Measurements from ENCODE around the gene API5.

API5 gene

DNA sequence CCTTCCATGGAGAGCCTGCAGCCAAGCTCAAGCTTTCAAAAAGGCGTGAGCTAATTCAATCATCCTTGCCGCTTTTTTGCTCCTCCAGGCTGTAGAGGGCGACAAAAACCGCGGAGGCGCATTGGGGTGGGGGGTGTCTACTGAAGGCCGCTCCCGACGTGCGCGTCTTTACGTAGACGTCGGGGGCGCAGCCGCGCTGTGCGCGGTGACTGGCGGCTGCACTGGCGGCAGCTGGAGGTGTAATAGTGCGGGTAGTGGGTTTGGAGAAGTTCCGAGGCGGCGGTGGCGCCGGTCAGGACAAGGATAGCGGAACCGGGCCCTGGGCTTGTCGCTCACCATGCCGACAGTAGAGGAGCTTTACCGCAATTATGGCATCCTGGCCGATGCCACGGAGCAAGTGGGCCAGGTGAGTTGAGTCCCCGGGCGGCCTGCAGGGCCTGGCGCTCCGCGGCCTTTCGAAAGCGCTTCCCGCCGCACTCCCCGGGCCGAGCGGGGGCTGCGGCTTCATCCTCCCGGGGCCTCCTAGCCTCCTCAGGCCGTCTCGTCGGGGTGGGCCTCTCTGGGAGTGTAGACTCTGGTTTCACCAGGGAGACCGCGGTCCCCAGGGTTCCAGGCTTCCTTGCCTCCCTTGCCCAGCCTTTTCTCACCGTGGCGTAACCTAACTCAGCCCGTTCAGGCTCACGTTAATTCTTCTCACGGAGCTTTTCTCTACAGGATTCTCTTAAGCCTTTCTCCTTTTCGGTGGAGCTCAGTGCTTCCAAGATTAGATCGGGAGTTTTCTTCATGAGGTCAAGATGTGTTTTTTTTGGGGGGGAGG is at the start of gene API5:
Gene API5 (plus strand): TSS at position 206 of the 817 bp plus-strand sequence. CDS start 132 bp downstream, at position 338.
- TF ChIP-seq, protein P1, sequence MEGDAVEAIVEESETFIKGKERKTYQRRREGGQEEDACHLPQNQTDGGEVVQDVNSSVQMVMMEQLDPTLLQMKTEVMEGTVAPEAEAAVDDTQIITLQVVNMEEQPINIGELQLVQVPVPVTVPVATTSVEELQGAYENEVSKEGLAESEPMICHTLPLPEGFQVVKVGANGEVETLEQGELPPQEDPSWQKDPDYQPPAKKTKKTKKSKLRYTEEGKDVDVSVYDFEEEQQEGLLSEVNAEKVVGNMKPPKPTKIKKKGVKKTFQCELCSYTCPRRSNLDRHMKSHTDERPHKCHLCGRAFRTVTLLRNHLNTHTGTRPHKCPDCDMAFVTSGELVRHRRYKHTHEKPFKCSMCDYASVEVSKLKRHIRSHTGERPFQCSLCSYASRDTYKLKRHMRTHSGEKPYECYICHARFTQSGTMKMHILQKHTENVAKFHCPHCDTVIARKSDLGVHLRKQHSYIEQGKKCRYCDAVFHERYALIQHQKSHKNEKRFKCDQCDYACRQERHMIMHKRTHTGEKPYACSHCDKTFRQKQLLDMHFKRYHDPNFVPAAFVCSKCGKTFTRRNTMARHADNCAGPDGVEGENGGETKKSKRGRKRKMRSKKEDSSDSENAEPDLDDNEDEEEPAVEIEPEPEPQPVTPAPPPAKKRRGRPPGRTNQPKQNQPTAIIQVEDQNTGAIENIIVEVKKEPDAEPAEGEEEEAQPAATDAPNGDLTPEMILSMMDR (IDR thresholded peaks at IDR 0.05; ENCODE audit: unreplicated experiment in 3 of 3), result peak; percentile 63 to 83 (median 73)

DNA sequence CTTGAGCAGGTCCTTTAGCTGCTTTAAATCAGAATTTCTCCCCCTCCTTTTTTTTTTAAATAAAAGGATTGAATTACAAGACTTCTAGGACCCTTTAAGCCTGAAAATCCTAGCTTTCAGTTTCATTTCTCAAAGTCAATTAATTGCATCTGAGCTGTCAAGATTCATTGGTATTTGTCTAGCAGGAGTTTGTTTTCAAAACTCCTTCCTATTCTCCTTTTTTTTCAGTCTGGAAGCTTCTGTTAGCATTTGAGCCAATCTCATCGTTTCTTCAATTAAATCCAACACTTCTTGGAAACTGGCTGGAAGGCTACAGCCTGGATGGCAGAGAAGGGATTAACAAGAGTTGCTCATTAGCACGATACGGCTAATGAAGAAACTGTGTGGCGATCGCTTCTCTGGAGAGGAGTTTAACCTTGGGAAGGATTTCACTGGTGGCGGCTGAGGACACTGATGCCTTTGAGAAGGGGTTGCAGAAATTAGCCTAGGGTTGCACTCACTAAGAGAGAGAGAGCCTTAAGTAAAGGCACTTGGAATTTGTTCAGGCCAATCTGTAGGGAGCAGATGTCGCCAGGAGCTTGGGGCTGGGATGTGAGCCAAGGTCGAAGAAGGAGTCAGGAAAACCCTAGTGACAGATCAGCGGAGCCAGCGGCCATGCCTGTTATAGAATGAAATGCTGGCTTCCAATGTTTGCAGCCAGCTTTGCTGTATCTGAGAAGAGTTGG is 43.8 kb upstream of the API5 start:
- H3K4me1 Mint-ChIP-seq, result peaks cover 53% of the 10 kb centered on the region
- TF ChIP-seq, protein P1 (IDR thresholded peaks at IDR 0.05; ENCODE audit: unreplicated experiment in 3 of 3), result no peak
- peaks cover 3% of the 10 kb centered on the region for H3K27me3 Mint-ChIP-seq (ENCODE audit: low read depth)
- H3K36me3 Mint-ChIP-seq (ENCODE audit: low read depth), result peaks cover 4% of the 10 kb centered on the region
- H3K9me3 Mint-ChIP-seq, result peaks cover 6% of the 10 kb centered on the region
- peak overlapping the region; percentile 16 to 24 (median 20) for H3K4me3 Mint-ChIP-seq
- peak overlapping the region; percentile 86 to 89 (median 87) for H3K27ac Mint-ChIP-seq

More for the DNA sequence above, at the start of gene API5:
- Mint-ChIP-seq H3K27me3 (ENCODE audit: low read depth) (no peaks in the 10 kb centered on the region), H3K27ac (peak within 1 kb of the TSS; percentile 86 to 97 (median 88)), H3K9me3 (no peaks in the 10 kb centered on the region), H3K4me3 (peak within 1 kb of the TSS; percentile 91 to 96 (median 95)), H3K36me3 (ENCODE audit: low read depth) (no peaks in the 10 kb centered on the region), H3K4me1 (peaks cover 42% of the 10 kb centered on the region)

DNA sequence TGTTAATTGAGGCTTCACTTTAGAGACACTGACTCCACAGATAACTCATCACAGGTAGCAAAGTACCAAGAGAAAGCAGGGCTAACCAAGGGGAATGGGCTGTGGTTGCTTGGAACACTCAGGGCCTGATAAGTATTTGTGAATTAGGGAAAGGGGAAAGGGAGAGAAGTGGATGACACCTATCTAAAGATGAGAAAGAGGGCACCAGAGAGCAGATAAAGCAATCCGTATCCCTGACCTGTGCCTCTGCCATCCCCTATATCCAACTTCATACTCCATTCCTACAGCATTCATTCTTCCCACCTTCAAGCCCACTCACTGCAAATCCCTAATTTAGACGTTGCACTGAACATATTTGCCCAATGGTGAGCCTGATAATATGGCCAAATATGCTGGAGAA is 43.0 kb upstream of the API5 start:
- Mint-ChIP-seq H3K27ac (peak overlapping the region; percentile 86 to 89 (median 87)), H3K4me3 (peak overlapping the region; percentile 4 to 41 (median 9)), H3K27me3 (ENCODE audit: low read depth) (peaks cover 3% of the 10 kb centered on the region), H3K4me1 (peaks cover 53% of the 10 kb centered on the region), H3K9me3 (peaks cover 10% of the 10 kb centered on the region), H3K36me3 (ENCODE audit: low read depth) (peaks cover 4% of the 10 kb centered on the region)
- TF ChIP-seq, protein P1 (IDR thresholded peaks at IDR 0.05; ENCODE audit: unreplicated experiment in 3 of 3), result no peak

DNA sequence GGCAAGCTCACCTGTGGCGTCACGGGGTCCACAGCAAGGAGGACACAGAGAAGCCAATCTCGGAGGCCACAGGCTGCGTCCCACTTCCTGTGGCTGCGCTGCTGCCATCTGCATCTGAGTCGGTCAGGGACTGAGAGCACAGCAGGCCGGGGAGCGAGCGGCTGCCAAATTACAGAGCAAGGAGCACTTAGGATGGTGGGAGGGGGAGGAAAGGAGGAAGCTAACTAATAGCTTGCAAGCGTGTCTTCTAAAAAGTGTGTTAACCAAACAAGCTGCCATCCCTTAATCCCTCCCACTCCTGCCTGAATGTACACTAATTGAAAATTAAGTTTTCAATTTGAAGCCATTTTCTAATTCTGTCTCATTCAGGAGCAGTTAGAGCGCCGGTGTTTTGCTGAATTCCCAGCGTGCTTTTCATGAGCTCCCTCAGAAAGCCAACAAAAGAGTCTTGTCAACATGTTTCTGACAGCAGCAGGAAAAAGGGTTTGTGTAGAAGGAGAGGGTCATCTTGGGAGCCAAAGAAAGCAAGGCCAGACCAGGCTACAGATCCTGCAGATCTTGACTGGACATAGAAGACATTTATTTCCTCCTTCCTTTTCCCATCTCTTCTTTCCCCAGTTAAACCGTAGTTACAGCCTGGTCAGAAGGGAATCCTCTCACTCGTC is 42.4 kb upstream of the API5 start:
- peaks cover 4% of the 10 kb centered on the region for H3K36me3 Mint-ChIP-seq (ENCODE audit: low read depth)
- H3K9me3 Mint-ChIP-seq, result peaks cover 12% of the 10 kb centered on the region
- H3K27me3 Mint-ChIP-seq (ENCODE audit: low read depth), result peaks cover 3% of the 10 kb centered on the region
- H3K4me3 Mint-ChIP-seq, result peak overlapping the region; percentile 4 to 29 (median 9)
- H3K4me1 Mint-ChIP-seq, result peaks cover 48% of the 10 kb centered on the region
- TF ChIP-seq, protein P1 (IDR thresholded peaks at IDR 0.05; ENCODE audit: unreplicated experiment in 3 of 3), result no peak
- H3K27ac Mint-ChIP-seq, result peak overlapping the region; percentile 86 to 89 (median 87)

DNA sequence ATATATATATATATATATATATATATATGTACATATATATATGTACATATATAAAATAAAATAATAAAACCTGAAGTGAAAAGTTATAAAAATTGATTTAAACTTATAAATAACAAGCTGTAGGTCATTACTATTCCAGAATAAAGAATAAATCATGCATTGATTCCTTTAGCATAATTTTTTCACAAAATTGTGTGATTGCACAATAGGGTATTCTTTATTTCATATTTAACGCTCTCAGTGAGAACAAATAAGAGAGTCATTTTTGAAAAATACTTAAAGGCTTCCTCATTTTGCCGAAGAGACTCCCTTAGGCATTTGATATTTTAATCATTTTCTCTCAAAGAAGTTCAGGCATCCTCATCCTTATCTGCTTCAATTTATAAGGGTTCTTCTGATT is 41.3 kb upstream of the API5 start:
- peaks cover 4% of the 10 kb centered on the region for H3K36me3 Mint-ChIP-seq (ENCODE audit: low read depth)
- H3K27ac Mint-ChIP-seq, result peak overlapping the region in 2 of 3 experiments; percentile 15 to 71
- H3K4me1 Mint-ChIP-seq, result peaks cover 47% of the 10 kb centered on the region
- H3K9me3 Mint-ChIP-seq, result peaks cover 12% of the 10 kb centered on the region
- TF ChIP-seq, protein P1 (IDR thresholded peaks at IDR 0.05; ENCODE audit: unreplicated experiment in 3 of 3), result no peak
- H3K4me3 Mint-ChIP-seq, result no peak overlapping the region
- H3K27me3 Mint-ChIP-seq (ENCODE audit: low read depth), result peaks cover 3% of the 10 kb centered on the region
